HCT116 (cell line): ENCODE measurements around the gene PHACTR4. TPM values are rescaled to one million over a fixed set of nuclear protein-coding genes. Genes with fewer than 3 reads are reported as not detected.

Experiments
- ATAC-seq: fragments of 200-7000 bp; cut with Tn5 transposase; 2 replicates; pipeline ENCODE4 v1.9.1; 2020; ENCODE audit warnings: mild to moderate bottlenecking, moderate library complexity
- BruUV-seq: library from RNA; stranded (reverse); fragments of 400-500 nt; replicated peaks from 2 replicates; lab custom pipeline; 2021; lab: Mats Ljungman, UMichigan
- CTCF ChIA-PET: fragments of 300-600 bp; sonication (Branson Sonifier 250); formaldehyde crosslinking; loops from one replicate; lab custom pipeline; 2021; ENCODE audit warnings: antibody characterized with exemption; lab: Charles Lee
- POLR2A ChIA-PET: fragments of 300-600, 350-600 bp; sonication (Branson Sonifier 250); formaldehyde crosslinking; loops from one replicate; lab custom pipeline; 2021; ENCODE audit warnings: antibody characterized with exemption; lab: Charles Lee
- RAD21 ChIA-PET, 2 experiments: fragments of 300-600 bp; sonication (Branson Sonifier 250); formaldehyde crosslinking; loops; one replicate each; lab custom pipeline; 2023; ENCODE audit warnings: low total read pairs in 2 of 2; ENCODE audit not compliant: uncharacterized antibody in 2 of 2, unreplicated experiment in 2 of 2, low non-redundant PET in 1 of 2; lab: Charles Lee
- DNase-seq: peaks from one replicate; pipeline ENCODE4 v3.0.0-alpha.2; 2010; ENCODE audit warnings: low read depth, low spot score
- H2AFZ ChIP-seq: fragments of 200-600 bp; shearing (Covaris generic), sonication (generic); 2 replicates; pipeline ENCODE4 v1.6.1; 2017; ENCODE audit warnings: low read depth, mixed run types, mixed read lengths, antibody characterized with exemption, low read length; ENCODE audit not compliant: poor library complexity, severe bottlenecking
- H3K27ac ChIP-seq: 2 replicates; pipeline ENCODE4 v1.5.1; 2012; ENCODE audit warnings: low read depth, low read length
- H3K27me3 ChIP-seq: fragments of 200-600 bp; sonication (generic); 2 replicates; pipeline ENCODE4 v1.6.1; 2016; ENCODE audit warnings: mixed run types, low read length, mixed read lengths; ENCODE audit not compliant: insufficient read depth
- H3K36me3 ChIP-seq, 2 experiments: fragments of 200-500 bp in 1 of 2; fragments of 200-600 bp in 1 of 2; sonication (Bioruptor generic) in 1 of 2; sonication (generic) in 1 of 2; 2 replicates each; pipeline versions ENCODE4 v1.5.1 to v1.6.1; 2014 to 2016; ENCODE audit warnings: low read length in 2 of 2, inconsistent platforms in 1 of 2, mixed read lengths in 1 of 2, mixed run types in 1 of 2; ENCODE audit not compliant: insufficient read depth in 2 of 2, control insufficient read depth in 1 of 2
- H3K4me1 ChIP-seq, 2 experiments: fragments of 200-600 bp in 1 of 2; sonication (generic) in 1 of 2; 2 replicates each; pipeline versions ENCODE4 v1.5.1 to v1.6.1; 2012 to 2017; ENCODE audit warnings: low read length in 2 of 2, inconsistent platforms in 1 of 2, mild to moderate bottlenecking in 1 of 2, mixed read lengths in 1 of 2, mixed run types in 1 of 2, moderate library complexity in 1 of 2; ENCODE audit not compliant: insufficient read depth in 2 of 2, control insufficient read depth in 1 of 2
- H3K4me2 ChIP-seq: fragments of 200-600 bp; sonication (generic); 2 replicates; pipeline ENCODE4 v1.6.1; 2017; ENCODE audit warnings: mixed run types, low read length, mixed read lengths
- H3K4me3 ChIP-seq, 2 experiments: fragments of 200-600 bp in 1 of 2; sonication (generic) in 1 of 2; replicated peaks in 1 of 2; 2 replicates each; pipeline ENCODE4 v1.5.1; 2011 to 2016; ENCODE audit warnings: low read length in 2 of 2, control low read depth in 1 of 2, low read depth in 1 of 2, mild to moderate bottlenecking in 1 of 2, mixed read lengths in 1 of 2, mixed run types in 1 of 2
- H3K79me2 ChIP-seq: fragments of 200-600 bp; sonication (generic); 2 replicates; pipeline ENCODE4 v1.6.1; 2017; ENCODE audit warnings: mild to moderate bottlenecking, mixed run types, low read length, moderate library complexity, mixed read lengths; ENCODE audit not compliant: insufficient read depth
- H3K9ac ChIP-seq: fragments of 200-600 bp; sonication (generic); 2 replicates; pipeline ENCODE4 v1.6.1; 2016; ENCODE audit warnings: low read length, mixed read lengths
- H3K9me2 ChIP-seq: fragments of 200-600 bp; sonication (generic), shearing (Covaris generic); 2 replicates; pipeline ENCODE4 v1.6.1; 2017; ENCODE audit warnings: mixed run types, mild to moderate bottlenecking, moderate library complexity; ENCODE audit not compliant: insufficient read depth
- H3K9me3 ChIP-seq, 2 experiments: fragments of 200-500 bp in 1 of 2; fragments of 200-600 bp in 1 of 2; sonication (Bioruptor generic) in 1 of 2; sonication (generic) in 1 of 2; 2 replicates each; pipeline ENCODE4 v1.6.1; 2014 to 2017; ENCODE audit warnings: low read length in 2 of 2, mixed read lengths in 2 of 2, inconsistent platforms in 1 of 2, low read depth in 1 of 2, mild to moderate bottlenecking in 1 of 2, mixed run types in 1 of 2, moderate library complexity in 1 of 2; ENCODE audit not compliant: control insufficient read depth in 1 of 2, insufficient read depth in 1 of 2
- H4K20me1 ChIP-seq: fragments of 200-600 bp; sonication (generic), shearing (Covaris generic); 2 replicates; pipeline ENCODE4 v1.6.1; 2017; ENCODE audit warnings: mixed run types, mild to moderate bottlenecking, moderate library complexity; ENCODE audit not compliant: insufficient read depth
- ATF3 ChIP-seq: IDR thresholded peaks from 2 replicates; pipeline ENCODE4 v1.6.1; 2012
- CEBPB ChIP-seq: IDR thresholded peaks from 2 replicates; pipeline ENCODE4 v1.6.1; 2012; ENCODE audit warnings: low read depth
- CTCF ChIP-seq, 3 experiments: fragments of 200-600 bp in 1 of 3; sonication (generic) in 1 of 3; IDR thresholded peaks in 2 of 3; conservative IDR thresholded peaks in 1 of 3; 2 replicates each; pipeline ENCODE4 v1.5.1; 2012 to 2017; ENCODE audit warnings: low read depth in 2 of 3, low read length in 2 of 3, antibody characterized with exemption in 1 of 3, borderline replicate concordance in 1 of 3, control low read depth in 1 of 3, mild to moderate bottlenecking in 1 of 3, mixed read lengths in 1 of 3, mixed run types in 1 of 3, moderate library complexity in 1 of 3; ENCODE audit not compliant: insufficient read depth in 1 of 3
- EZH2phosphoT487 ChIP-seq: fragments of 200-600 bp; IDR thresholded peaks from 2 replicates; pipeline ENCODE4 v1.6.1; 2018; ENCODE audit warnings: antibody characterized with exemption, borderline replicate concordance
- JUND ChIP-seq: IDR thresholded peaks from 2 replicates; pipeline ENCODE4 v1.6.1; 2012
- POLR2A ChIP-seq: IDR thresholded peaks from 2 replicates; pipeline ENCODE4 v1.7.0; 2011; ENCODE audit warnings: borderline replicate concordance; ENCODE audit not compliant: insufficient read depth, insufficient read length; ENCODE audit errors: extremely low read depth
- POLR2AphosphoS5 ChIP-seq: IDR thresholded peaks from 2 replicates; pipeline ENCODE4 v1.6.1; 2011; ENCODE audit warnings: mild to moderate bottlenecking, low read depth, low read length, moderate library complexity
- RAD21 ChIP-seq: IDR thresholded peaks from 2 replicates; pipeline ENCODE4 v1.6.1; 2012; ENCODE audit warnings: low read depth, mild to moderate bottlenecking
- REST ChIP-seq: IDR thresholded peaks from 2 replicates; pipeline ENCODE4 v1.6.1; 2012; ENCODE audit warnings: low read depth
- SP1 ChIP-seq: IDR thresholded peaks from 2 replicates; pipeline ENCODE4 v1.6.1; 2012; ENCODE audit warnings: low read depth
- ZBTB33 ChIP-seq: IDR thresholded peaks from 2 replicates; pipeline ENCODE4 v1.6.1; 2011; ENCODE audit warnings: mild to moderate bottlenecking, low read length, moderate library complexity; ENCODE audit not compliant: insufficient replicate concordance; ENCODE audit errors: extremely low read depth
- intact Hi-C: fragments of 100-400 bp; cut with micrococcal nuclease; formaldehyde crosslinking; loops from 2 replicates; pipeline ENCODE4 v1.10.0; 2022
- total RNA-seq: library from RNA; stranded (reverse); gene quantifications from one replicate; pipeline ENCODE4 v1.2.1, GENCODE V29; 2021; ENCODE audit not compliant: unreplicated experiment

Gene PHACTR4
- total RNA-seq, 1 experiment from 2014 or later: 36.0 TPM

GRCh38 chr1:28443550-28443949 lies 74.0 kb downstream of the PHACTR4 start:
- no TSS peak for BruUV-seq
- Histone ChIP-seq H3K4me2 (peak overlapping the region; percentile 26; the same call in 1 of the 2 replicates), H3K9ac (no peak overlapping the region), H3K4me3 (no peak overlapping the region), H3K79me2 (peaks cover 48% of the 10 kb centered on the region), H3K36me3 (no peaks in the 10 kb centered on the region), H4K20me1 (no peaks in the 10 kb centered on the region), H3K9me3 (no peaks in the 10 kb centered on the region), H3K4me1 (peaks cover 5 to 23% of the 10 kb centered on the region in 2 experiments), H3K9me2 (no peaks in the 10 kb centered on the region), H2AFZ (no peak overlapping the region), H3K27ac (no peak overlapping the region), H3K27me3 (no peaks in the 10 kb centered on the region)
- intact Hi-C loops: no loop called here
- TF ChIP-seq JUND (no peak), CTCF (IDR thresholded peaks at IDR 0.05 in 2 of 3, conservative IDR thresholded peaks at IDR 0.05 in 1 of 3; ENCODE audit: borderline replicate concordance in 1 of 3, insufficient read depth in 1 of 3, low read depth in 2 of 3, low read length in 2 of 3) (no peak), REST (no peak), ZBTB33 (no peak), ATF3 (no peak), EZH2phosphoT487 (no peak), SP1 (no peak), CEBPB (no peak), RAD21 (no peak), POLR2AphosphoS5 (no peak), POLR2A (no peak)
- DNase-seq (no peak), ATAC-seq (no peak)
- POLR2A ChIA-PET: interaction anchor here (0.5 kb wide), 1 partner anchor 823 kb away, joined by 3 read pairs; no protein-coding TSS in a partner anchor
- RAD21 ChIA-PET: no interaction called here
- CTCF ChIA-PET: no interaction called here
